Measurements from ENCODE around the gene ALK.

- TF ChIP-seq EZH2 (IDR thresholded peaks at IDR 0.05), result no peak
- no peak for TF ChIP-seq FOXP2 (optimal IDR thresholded peaks at IDR 0.05; ENCODE audit: control extremely low read depth, extremely low read length, insufficient read depth)
- TF ChIP-seq POLR2AphosphoS5 (IDR thresholded peaks at IDR 0.05; ENCODE audit: borderline replicate concordance, low read depth, low read length), result no peak
These were observed 495.5 kb downstream of the ALK start for GRCh38 chr2:29425866-29426265.
